HCT116 (cell line): ENCODE data around the gene CEP72.
"Not testable (repeated sequence)": the region's sequence is repeated elsewhere in the genome, so short reads cannot be mapped to it uniquely, and the experiment has no call there.

ENCODE experiments used
- CTCF ChIP-seq, 3 experiments: fragments of 200-600 bp in 1 of 3; sonication (generic) in 1 of 3; IDR thresholded peaks in 2 of 3; conservative IDR thresholded peaks in 1 of 3; 2 replicates each; pipeline ENCODE4 v1.5.1; 2012 to 2017; ENCODE audit warnings: low read depth in 2 of 3, low read length in 2 of 3, antibody characterized with exemption in 1 of 3, borderline replicate concordance in 1 of 3, control low read depth in 1 of 3, mild to moderate bottlenecking in 1 of 3, mixed read lengths in 1 of 3, mixed run types in 1 of 3, moderate library complexity in 1 of 3; ENCODE audit not compliant: insufficient read depth in 1 of 3
- EZH2 ChIP-seq: fragments of 200-600 bp; sonication (generic); IDR thresholded peaks from 2 replicates; pipeline ENCODE4 v1.6.1; 2017; ENCODE audit warnings: antibody characterized with exemption, mixed run types
- POLR2AphosphoS5 ChIP-seq: IDR thresholded peaks from 2 replicates; pipeline ENCODE4 v1.6.1; 2011; ENCODE audit warnings: mild to moderate bottlenecking, low read depth, low read length, moderate library complexity
- SIN3A ChIP-seq: IDR thresholded peaks from 2 replicates; pipeline ENCODE4 v1.6.1; 2012; ENCODE audit warnings: low read depth

DNA sequence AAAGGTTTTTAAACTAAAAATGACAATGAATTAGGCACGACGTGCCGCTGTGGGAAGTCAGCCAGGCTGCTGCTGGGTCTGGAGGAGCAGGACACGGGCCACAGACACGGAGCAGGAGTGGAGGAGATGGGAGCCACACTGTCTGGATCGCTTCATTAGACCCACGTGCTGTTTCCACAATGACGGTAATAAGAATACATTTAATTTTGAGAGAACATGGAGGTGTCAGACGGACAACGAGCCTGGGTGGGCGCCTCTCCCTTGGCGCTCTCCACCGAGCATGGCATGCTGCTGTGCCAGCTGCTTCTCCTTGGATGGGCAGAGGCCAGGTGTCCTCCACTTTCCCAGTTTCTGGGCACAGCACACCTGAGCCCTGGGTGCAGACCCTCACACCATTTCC, 68.7 kb downstream of the CEP72 start:
- TF ChIP-seq CTCF (IDR thresholded peaks at IDR 0.05 in 2 of 3, conservative IDR thresholded peaks at IDR 0.05 in 1 of 3; ENCODE audit: borderline replicate concordance in 1 of 3, insufficient read depth in 1 of 3, low read depth in 2 of 3, low read length in 2 of 3); POLR2AphosphoS5; EZH2; SIN3A: not testable (repeated sequence)
